HG02571 (cell line): ENCODE measurements around the gene SANBR.

Experiments
- ATAC-seq: cut with Tn5 transposase; IDR thresholded peaks from one replicate; pipeline ENCODE4 v1.9.1; 2021; ENCODE audit warnings: mild to moderate bottlenecking, moderate library complexity; ENCODE audit not compliant: unreplicated experiment

SANBR gene

DNA sequence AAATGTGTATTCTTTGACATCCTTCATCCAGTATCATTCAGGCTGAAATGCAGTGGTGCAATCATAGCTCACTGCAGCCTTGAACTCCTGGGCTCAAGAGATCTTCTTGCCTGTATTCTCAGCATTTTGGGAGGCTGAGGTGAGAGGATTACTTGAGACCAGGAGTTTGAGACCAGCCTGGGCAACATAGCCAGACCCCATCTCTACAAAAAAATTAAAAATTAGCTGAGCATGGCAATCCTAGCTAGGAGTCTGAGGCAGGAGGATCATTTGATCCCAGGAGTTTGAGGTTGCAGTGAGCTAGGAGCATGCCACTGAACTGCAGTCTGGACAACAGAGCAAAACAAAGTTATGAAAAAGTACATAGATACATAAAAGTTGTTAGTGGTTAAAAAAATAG lies 24.1 kb downstream of the SANBR start:
- no peak for ATAC-seq

DNA sequence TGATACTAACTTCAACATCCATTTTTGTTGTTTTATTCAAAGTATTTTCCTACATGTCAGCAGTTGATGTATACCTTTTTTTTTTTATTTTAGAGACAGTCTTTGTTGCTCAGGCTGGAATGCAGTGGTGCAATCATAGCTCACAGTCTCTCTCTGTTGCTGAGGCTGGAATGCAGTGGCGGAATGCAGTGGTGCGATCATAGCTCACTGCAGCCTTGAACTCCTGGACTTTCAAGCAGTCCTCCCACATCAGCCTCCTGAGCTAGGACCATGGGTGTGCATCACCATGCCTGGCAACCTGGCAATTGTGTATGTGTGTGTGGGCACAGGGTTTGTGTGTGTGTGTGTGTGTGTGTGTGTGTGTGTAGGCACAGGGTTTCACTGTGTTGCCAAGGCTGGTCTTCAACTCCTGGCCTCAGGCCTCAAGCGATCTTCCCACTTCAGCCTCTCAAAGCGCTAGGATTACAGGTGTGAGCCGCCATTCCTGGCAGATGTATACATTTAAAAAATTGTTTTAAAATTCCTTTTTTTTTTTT lies 24.8 kb downstream of the SANBR start:
- no peak for ATAC-seq

DNA sequence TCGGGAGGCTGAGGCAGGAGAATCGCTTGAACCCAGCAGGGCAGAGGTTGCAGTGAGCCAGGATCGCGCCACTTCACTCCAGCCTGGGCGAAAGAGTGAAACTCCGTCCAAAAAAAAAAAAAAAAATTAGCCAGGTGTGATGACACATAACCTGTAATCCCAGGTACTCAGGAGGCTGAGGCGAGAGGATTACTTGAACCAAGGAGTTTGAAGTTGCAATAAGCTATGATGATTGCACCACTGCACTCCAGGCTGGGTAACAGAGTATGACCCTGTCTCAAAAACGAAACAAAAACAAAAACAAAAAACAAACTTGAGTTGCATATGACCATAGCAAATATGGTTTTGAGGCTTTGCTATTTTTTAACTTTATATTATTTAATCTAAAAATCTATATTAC lies 25.8 kb downstream of the SANBR start:
- no peak for ATAC-seq

DNA sequence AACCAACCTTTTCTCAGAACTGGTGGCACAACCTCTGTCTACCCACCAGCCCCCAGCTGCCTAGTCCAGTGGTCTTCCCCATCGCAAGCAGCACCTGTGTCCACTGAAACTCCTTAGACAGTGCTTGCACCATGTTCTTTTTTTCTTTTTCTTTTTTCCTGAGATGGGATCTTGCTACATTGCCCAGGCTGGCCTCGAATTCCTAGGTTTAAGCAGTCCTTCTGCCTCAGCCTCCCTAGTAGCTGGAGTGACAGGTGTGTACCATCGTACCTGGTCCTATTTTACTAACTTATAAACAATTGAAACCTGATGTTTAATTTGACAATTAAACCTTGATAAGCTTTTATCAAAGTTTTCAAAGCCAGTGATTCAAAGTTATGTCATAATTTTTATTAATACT lies 30.8 kb downstream of the SANBR start:
- no peak for ATAC-seq

DNA sequence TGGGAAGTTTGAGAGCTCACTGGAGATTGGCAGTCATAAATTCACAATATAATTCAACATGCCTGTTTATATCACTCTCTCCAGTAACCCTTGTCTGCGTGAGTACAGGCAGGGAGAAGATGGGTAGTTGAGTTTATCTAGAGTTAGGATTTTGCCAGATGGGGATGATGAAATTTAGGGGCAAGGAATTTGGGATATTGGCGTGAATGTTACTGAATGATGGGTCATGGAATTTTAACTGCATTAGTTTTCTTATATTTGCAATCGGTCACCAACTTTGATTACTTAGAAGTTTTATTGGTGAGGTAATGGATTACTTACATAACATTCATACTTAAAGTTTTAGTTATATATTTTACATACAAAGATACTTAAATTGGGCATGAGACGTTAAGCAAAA lies 35.1 kb downstream of the SANBR start:
- no peak for ATAC-seq

DNA sequence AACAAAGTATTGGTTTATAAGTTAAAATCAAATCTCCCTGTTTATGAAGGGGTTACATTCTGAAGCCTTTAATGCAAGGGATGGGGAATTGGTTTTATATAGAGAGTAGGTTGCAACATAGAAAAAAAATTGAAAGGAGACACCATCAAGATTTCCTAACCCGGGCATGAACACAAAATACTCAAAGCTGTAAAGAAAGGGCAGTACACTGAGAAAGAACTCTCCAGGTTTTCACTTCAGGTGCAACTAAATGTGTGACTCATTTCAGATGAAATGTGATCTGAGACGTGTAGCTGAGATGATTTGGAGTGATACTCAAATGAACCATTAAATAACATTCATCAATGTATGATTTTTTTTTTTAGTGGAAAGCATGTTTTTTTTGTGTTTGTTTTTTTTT lies 43.6 kb downstream of the SANBR start:
- ATAC-seq = no peak

DNA sequence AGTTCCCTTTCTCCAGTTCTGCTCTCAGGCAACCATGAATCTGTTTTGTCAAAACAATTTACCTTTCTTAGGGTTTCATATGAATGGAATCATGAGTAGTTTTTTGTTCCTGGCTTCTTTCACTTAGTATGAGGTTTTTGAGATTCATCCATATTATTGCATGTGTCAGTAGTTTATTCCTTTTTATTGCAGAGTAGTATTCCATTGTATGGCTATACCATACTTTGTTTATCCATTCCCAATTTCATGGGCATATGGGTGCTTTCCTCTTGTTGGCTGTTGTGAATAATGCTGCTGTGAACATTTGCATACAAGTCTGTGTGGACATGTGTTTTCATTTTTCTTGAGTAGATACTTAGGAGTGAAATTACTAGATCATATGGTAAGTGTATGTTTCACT lies 46.0 kb downstream of the SANBR start:
- no peak for ATAC-seq

DNA sequence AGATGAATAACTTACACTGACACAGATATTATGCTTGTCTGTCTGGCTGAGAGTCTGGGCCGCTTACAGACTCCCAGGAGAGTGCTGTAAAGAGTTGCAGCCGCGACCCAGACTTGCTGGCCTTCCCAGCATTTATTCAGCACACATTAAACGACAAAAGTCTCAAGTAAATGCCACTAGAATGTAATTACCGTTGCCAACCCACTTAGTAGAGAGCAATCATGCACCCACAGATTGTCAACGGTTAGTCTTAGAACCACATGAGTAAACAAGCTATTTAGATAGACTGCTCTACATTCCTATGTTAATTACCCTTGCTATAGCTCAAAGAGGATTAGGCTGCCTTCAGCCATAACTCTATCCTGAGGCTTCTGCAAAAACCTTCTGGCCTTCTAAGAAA lies 48.5 kb downstream of the SANBR start:
- ATAC-seq = no peak
